ENCODE data around the gene KHDC1. TPM values are rescaled to one million over a fixed set of nuclear protein-coding genes. Genes with fewer than 3 reads are reported as not detected.
A peak's percentile ranks its signal among the peaks of the same experiment; 100 is the strongest.
"Not testable (repeated sequence)": the region's sequence is repeated elsewhere in the genome, so short reads cannot be mapped to it uniquely, and the experiment has no call there.

Gene KHDC1
- total RNA-seq (2012; rRNA removed) = 1.7 and 4.6 TPM in 2 replicates

DNA sequence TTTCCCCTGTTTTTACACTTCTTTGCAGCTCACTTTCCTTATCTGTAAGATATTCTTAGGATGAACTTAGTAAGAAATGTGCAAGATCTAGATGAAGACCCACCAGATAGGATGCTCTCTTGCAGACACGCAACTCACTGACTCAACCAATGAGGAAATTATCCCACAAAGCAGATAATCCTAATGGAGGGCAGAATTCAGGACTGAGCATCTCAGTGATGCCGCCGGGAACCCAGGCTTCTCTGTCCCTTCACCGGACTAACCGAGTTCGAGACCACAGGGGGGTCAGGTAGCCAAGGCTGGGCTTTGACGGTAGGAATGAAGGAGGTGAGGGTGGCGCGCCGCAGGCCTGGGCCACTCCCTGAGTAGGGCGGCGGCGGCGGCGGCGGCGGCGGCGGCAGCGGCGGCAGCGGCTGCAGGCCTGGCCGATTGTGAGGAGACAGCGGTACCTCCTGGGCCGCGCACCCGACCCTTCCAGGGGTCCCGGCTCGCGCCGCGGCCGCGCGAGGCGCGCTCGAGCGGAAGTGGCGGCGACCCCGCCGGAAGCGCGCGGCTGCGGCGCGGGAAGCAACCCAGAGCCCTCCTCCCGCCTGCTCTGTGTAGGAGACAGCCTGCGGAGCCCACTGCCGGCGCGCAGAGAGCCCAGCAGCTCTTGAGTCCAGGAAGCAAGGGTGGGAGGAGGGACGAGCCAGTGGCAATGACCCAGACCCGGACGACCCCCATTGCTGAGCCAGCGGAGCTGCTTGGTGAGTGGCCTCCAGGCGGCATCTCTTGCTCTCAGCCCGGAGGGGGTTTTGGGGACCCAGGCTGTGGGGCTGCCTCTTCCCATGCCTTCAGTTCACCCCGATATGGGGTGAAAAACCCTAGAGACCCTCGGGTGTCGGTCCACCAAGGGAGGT lies at the start of gene KHDC1:
Gene KHDC1, minus strand, starts transcription at position 526 of the 899 bp plus-strand sequence. CDS start 20,679 bp downstream, outside the sequence.
- H3K36me3 ChIP-seq (ENCODE audit: insufficient read depth, low read length) = no peaks in the 10 kb centered on the region
- H3K4me3 ChIP-seq (ENCODE audit: low read length) = peak within 1 kb of the TSS; percentile 90
- H3K4me1 ChIP-seq (ENCODE audit: control insufficient read depth, insufficient read depth, low read length) = peaks cover 17% of the 10 kb centered on the region
- no peaks in the 10 kb centered on the region for H3K9me3 ChIP-seq (replicated peaks; ENCODE audit: low read length)
- H3K4me2 ChIP-seq (ENCODE audit: low read length) = peak within 1 kb of the TSS; percentile 97
- no peaks in the 10 kb centered on the region for H3K27me3 ChIP-seq (ENCODE audit: control insufficient read depth, insufficient read depth, low read length)
- peak within 1 kb of the TSS; percentile 86 for H3K9ac ChIP-seq (ENCODE audit: low read depth, low read length)

GRCh38 chr6:73310503-73310845 lies 47.5 kb upstream of the KHDC1 start:
- not testable (repeated sequence) for H3K36me3 ChIP-seq (ENCODE audit: insufficient read depth, low read length); H3K4me1 ChIP-seq (ENCODE audit: control insufficient read depth, insufficient read depth, low read length); H3K9me3 ChIP-seq (replicated peaks; ENCODE audit: low read length)
- peak overlapping the region; percentile 94 for H3K4me3 ChIP-seq (ENCODE audit: low read length)
- peaks cover 10% of the 10 kb centered on the region for H3K27me3 ChIP-seq (ENCODE audit: control insufficient read depth, insufficient read depth, low read length)
- H3K9ac ChIP-seq (ENCODE audit: low read depth, low read length) = peak overlapping the region; percentile 79
- peak overlapping the region; percentile 91 for H3K4me2 ChIP-seq (ENCODE audit: low read length)

DNA sequence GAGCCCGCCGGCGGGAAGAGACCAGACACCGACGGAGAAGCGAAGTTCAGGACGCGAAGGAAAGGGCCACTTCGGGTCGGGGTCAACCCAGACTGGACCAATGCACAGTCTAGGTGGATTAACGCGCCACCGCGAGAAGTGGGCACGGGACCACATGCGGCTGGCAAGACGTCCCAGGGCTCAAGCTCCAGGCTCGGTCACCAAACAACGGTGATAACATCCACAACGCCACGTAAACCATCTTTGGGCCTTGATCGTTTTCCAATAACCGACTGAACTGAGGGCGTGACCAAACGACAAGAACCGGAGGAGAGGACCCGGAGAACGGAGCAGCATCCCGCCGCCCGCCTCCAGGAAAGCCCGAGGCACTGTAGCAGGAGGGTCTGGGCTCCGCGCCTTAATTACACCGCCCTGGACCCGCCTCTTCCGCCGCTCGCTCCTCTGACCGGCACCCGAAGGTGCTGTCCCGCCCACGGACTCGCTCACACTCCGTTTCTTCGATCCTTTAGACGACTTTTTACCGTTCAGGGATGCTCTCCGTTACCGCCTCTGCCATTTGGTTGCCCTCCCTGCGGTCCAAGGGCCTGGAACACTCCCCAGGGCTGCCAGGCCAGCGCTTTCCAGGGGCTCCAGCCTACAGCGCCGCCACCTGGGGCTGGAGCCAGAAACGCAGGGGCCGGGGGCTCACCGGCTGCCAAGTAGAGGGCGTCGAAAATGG lies 46.9 kb upstream of the KHDC1 start:
- peaks cover 4% of the 10 kb centered on the region for H3K4me1 ChIP-seq (ENCODE audit: control insufficient read depth, insufficient read depth, low read length)
- no peaks in the 10 kb centered on the region for H3K36me3 ChIP-seq (ENCODE audit: insufficient read depth, low read length)
- H3K27me3 ChIP-seq (ENCODE audit: control insufficient read depth, insufficient read depth, low read length) = peaks cover 5% of the 10 kb centered on the region
- peak overlapping the region; percentile 79 for H3K9ac ChIP-seq (ENCODE audit: low read depth, low read length)
- H3K9me3 ChIP-seq (replicated peaks; ENCODE audit: low read length) = no peaks in the 10 kb centered on the region
- peak overlapping the region; percentile 94 for H3K4me3 ChIP-seq (ENCODE audit: low read length)
- peak overlapping the region; percentile 91 for H3K4me2 ChIP-seq (ENCODE audit: low read length)

- peak overlapping the region; percentile 94 for H3K4me3 ChIP-seq (ENCODE audit: low read length)
- H3K9me3 ChIP-seq (replicated peaks; ENCODE audit: low read length) = no peaks in the 10 kb centered on the region
- H3K36me3 ChIP-seq (ENCODE audit: insufficient read depth, low read length) = no peaks in the 10 kb centered on the region
- H3K27me3 ChIP-seq (ENCODE audit: control insufficient read depth, insufficient read depth, low read length) = peaks cover under 1% of the 10 kb centered on the region
- peak overlapping the region; percentile 91 for H3K4me2 ChIP-seq (ENCODE audit: low read length)
- peak overlapping the region; percentile 79 for H3K9ac ChIP-seq (ENCODE audit: low read depth, low read length)
- no peaks in the 10 kb centered on the region for H3K4me1 ChIP-seq (ENCODE audit: control insufficient read depth, insufficient read depth, low read length)
These were observed 46.5 kb upstream of the KHDC1 start for GRCh38 chr6:73309535-73309784.

DNA sequence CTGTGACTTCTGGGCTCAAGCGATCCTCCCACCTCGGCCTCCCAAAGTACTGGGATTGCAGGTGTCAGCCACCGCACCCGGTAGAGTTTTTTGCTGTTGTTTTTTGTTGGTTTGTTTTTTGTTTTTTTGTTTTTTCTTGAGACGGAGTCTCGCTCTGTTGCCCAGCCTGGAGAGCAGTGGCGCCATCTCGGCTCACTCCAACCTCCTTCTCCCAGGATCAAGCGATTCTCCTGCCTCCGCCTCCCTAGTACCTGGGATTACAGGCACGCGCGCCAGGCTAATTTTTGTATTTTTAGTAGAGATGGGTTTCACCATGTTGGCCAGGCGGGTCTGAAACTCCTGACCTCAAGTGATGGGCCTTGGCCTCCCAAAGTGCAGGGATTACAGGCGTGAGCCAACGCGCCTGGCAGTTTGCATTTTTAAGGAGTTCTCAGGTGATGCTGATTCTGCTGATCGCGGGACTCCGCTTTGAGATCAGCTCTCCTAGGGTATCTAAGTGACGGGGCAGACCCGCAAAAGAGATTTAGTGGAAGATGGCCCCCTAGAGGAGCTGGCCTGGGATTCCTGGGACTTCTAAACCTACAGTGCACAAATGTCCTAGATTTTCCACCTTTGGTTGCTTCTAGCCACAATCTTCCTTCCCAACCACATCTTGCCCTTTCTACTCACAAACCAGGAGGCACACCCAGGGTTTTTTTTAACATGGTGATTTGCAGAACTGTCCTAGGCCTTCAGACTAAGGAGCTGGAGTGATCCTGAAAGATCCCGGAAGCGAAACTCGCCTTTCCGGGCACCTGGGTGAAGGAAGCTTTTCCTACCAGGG lies 45.9 kb upstream of the KHDC1 start:
- Histone ChIP-seq H3K27me3 (ENCODE audit: control insufficient read depth, insufficient read depth, low read length) (no peaks in the 10 kb centered on the region), H3K4me3 (ENCODE audit: low read length) (peak overlapping the region; percentile 94), H3K36me3 (ENCODE audit: insufficient read depth, low read length) (no peaks in the 10 kb centered on the region), H3K4me1 (ENCODE audit: control insufficient read depth, insufficient read depth, low read length) (no peaks in the 10 kb centered on the region), H3K9me3 (replicated peaks; ENCODE audit: low read length) (no peaks in the 10 kb centered on the region), H3K9ac (ENCODE audit: low read depth, low read length) (peak overlapping the region; percentile 79), H3K4me2 (ENCODE audit: low read length) (peak overlapping the region; percentile 91)

GRCh38 chr6:73303773-73304172 lies 40.8 kb upstream of the KHDC1 start:
- not testable (repeated sequence) for H3K9ac ChIP-seq (ENCODE audit: low read depth, low read length); H3K4me3 ChIP-seq (ENCODE audit: low read length); H3K9me3 ChIP-seq (replicated peaks; ENCODE audit: low read length); H3K27me3 ChIP-seq (ENCODE audit: control insufficient read depth, insufficient read depth, low read length); H3K4me1 ChIP-seq (ENCODE audit: control insufficient read depth, insufficient read depth, low read length); H3K36me3 ChIP-seq (ENCODE audit: insufficient read depth, low read length); H3K4me2 ChIP-seq (ENCODE audit: low read length)

DNA sequence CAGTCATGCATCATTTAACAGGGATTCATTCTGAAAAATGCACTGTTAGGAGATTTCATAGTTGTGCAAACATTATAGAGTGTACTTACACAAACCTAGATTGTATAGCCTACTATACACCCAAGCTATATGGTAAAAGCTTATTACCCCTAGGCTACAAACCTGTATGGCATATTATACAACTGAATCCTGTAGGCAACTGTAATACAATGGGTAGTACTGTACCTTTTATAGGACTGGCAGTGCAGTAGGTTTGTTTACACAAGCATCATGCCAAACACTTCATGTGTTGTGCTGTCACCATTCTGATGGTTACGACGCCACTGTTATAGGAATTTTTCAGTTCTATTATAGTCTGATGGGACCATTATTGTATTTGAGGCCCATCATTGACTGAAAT lies 39.3 kb upstream of the KHDC1 start:
- Histone ChIP-seq H3K9me3 (replicated peaks; ENCODE audit: low read length) (no peaks in the 10 kb centered on the region), H3K36me3 (ENCODE audit: insufficient read depth, low read length) (no peaks in the 10 kb centered on the region), H3K9ac (ENCODE audit: low read depth, low read length) (no peak overlapping the region), H3K4me2 (ENCODE audit: low read length) (no peak overlapping the region), H3K27me3 (ENCODE audit: control insufficient read depth, insufficient read depth, low read length) (no peaks in the 10 kb centered on the region), H3K4me1 (ENCODE audit: control insufficient read depth, insufficient read depth, low read length) (no peaks in the 10 kb centered on the region), H3K4me3 (ENCODE audit: low read length) (no peak overlapping the region)

- no peak overlapping the region for H3K9ac ChIP-seq (ENCODE audit: low read depth, low read length)
- peak overlapping the region; percentile 76 for H3K4me2 ChIP-seq (ENCODE audit: low read length)
- peak overlapping the region; percentile 59 for H3K4me3 ChIP-seq (ENCODE audit: low read length)
- H3K36me3 ChIP-seq (ENCODE audit: insufficient read depth, low read length) = no peaks in the 10 kb centered on the region
- no peaks in the 10 kb centered on the region for H3K27me3 ChIP-seq (ENCODE audit: control insufficient read depth, insufficient read depth, low read length)
- no peaks in the 10 kb centered on the region for H3K4me1 ChIP-seq (ENCODE audit: control insufficient read depth, insufficient read depth, low read length)
- no peaks in the 10 kb centered on the region for H3K9me3 ChIP-seq (replicated peaks; ENCODE audit: low read length)
These were observed 36.4 kb upstream of the KHDC1 start for GRCh38 chr6:73299151-73299971.

- no peak overlapping the region for H3K4me2 ChIP-seq (ENCODE audit: low read length)
- H3K36me3 ChIP-seq (ENCODE audit: insufficient read depth, low read length) = no peaks in the 10 kb centered on the region
- H3K27me3 ChIP-seq (ENCODE audit: control insufficient read depth, insufficient read depth, low read length) = no peaks in the 10 kb centered on the region
- peaks cover 9% of the 10 kb centered on the region for H3K4me1 ChIP-seq (ENCODE audit: control insufficient read depth, insufficient read depth, low read length)
- no peak overlapping the region for H3K4me3 ChIP-seq (ENCODE audit: low read length)
- H3K9ac ChIP-seq (ENCODE audit: low read depth, low read length) = no peak overlapping the region
- H3K9me3 ChIP-seq (replicated peaks; ENCODE audit: low read length) = no peaks in the 10 kb centered on the region
These were observed 30.3 kb upstream of the KHDC1 start for GRCh38 chr6:73293331-73293730.

DNA sequence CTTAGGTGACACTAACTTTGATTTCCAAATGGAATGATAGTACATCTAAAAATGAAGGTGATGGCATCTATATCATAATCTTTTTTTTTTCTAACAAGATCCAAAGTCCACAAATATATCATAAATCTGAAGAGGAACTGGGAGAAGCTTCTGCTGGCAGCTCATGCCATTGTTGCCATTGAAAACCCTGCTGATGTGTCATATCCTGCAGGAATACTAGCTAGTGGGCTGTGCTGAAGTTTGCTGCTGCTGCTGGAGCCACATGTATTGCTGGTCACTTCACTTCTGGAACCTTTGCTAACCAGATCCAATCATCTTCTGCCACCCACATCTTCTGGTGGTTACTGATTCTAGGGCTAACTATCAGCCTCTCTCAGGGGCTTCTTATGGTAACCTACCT lies 27.4 kb upstream of the KHDC1 start:
- Histone ChIP-seq H3K9ac (ENCODE audit: low read depth, low read length) (no peak overlapping the region), H3K4me2 (ENCODE audit: low read length) (no peak overlapping the region), H3K27me3 (ENCODE audit: control insufficient read depth, insufficient read depth, low read length) (no peaks in the 10 kb centered on the region), H3K4me1 (ENCODE audit: control insufficient read depth, insufficient read depth, low read length) (peaks cover 9% of the 10 kb centered on the region), H3K9me3 (replicated peaks; ENCODE audit: low read length) (no peaks in the 10 kb centered on the region), H3K36me3 (ENCODE audit: insufficient read depth, low read length) (no peaks in the 10 kb centered on the region), H3K4me3 (ENCODE audit: low read length) (no peak overlapping the region)

- no peaks in the 10 kb centered on the region for H3K27me3 ChIP-seq (ENCODE audit: control insufficient read depth, insufficient read depth, low read length)
- no peak overlapping the region for H3K4me2 ChIP-seq (ENCODE audit: low read length)
- H3K36me3 ChIP-seq (ENCODE audit: insufficient read depth, low read length) = no peaks in the 10 kb centered on the region
- no peak overlapping the region for H3K4me3 ChIP-seq (ENCODE audit: low read length)
- H3K9me3 ChIP-seq (replicated peaks; ENCODE audit: low read length) = no peaks in the 10 kb centered on the region
- H3K9ac ChIP-seq (ENCODE audit: low read depth, low read length) = no peak overlapping the region
- H3K4me1 ChIP-seq (ENCODE audit: control insufficient read depth, insufficient read depth, low read length) = peaks cover 9% of the 10 kb centered on the region
These were observed 23.8 kb upstream of the KHDC1 start for GRCh38 chr6:73286752-73287151.
